Stomach (tissue), 9 donors: Measurements from ENCODE around the gene TAL1. TPM values are rescaled to one million over a fixed set of nuclear protein-coding genes. Genes with fewer than 3 reads are reported as not detected.
A peak's percentile ranks its signal among the peaks of the same experiment; 100 is the strongest.

ENCODE experiments used
- DNase-seq, 2 donors: peaks; one replicate each; pipeline versions ENCODE4 v3.0.0 to v3.0.0-alpha.2; 2013 to 2019
- H3K27ac ChIP-seq, 5 donors: fragments of 200-600 bp in 4 of 5; sonication (generic) in 4 of 5; one replicate each; pipeline ENCODE4 v1.5.1; 2013 to 2019; ENCODE audit warnings: mild to moderate bottlenecking in 1 of 5, moderate library complexity in 1 of 5
- H3K27me3 ChIP-seq, 3 donors: fragments of 200-600 bp; sonication (generic); one replicate each; pipeline ENCODE4 v1.5.1; 2017 to 2019; ENCODE audit warnings: mixed run types in 1 of 3
- H3K36me3 ChIP-seq, 4 donors: fragments of 200-600 bp; sonication (generic); 1 replicate in 3 of 4; 2 replicates in 1 of 4; pipeline ENCODE4 v1.5.1; 2016 to 2019
- H3K4me1 ChIP-seq, 4 donors: fragments of 200-600 bp; sonication (generic); one replicate each; pipeline ENCODE4 v1.5.1; 2016 to 2019
- H3K4me3 ChIP-seq, 4 donors: fragments of 200-600 bp; sonication (generic) in 3 of 4; one replicate each; pipeline ENCODE4 v1.5.1; 2016 to 2019; ENCODE audit warnings: mild to moderate bottlenecking in 1 of 4
- H3K9me3 ChIP-seq, 4 donors: fragments of 200-600 bp; sonication (generic); one replicate each; pipeline ENCODE4 v1.5.1; 2016 to 2019
- EP300 ChIP-seq: sonication (generic); formaldehyde crosslinking; IDR thresholded peaks from one replicate; pipeline ENCODE4 v1.6.1; 2017; ENCODE audit warnings: antibody characterized with exemption
- POLR2A ChIP-seq, 4 donors: fragments of 450-650 bp; IDR thresholded peaks; one replicate each; pipeline ENCODE4 v1.6.1; 2016; ENCODE audit warnings: antibody characterized with exemption in 4 of 4, control low read depth in 2 of 4, mild to moderate bottlenecking in 1 of 4, moderate library complexity in 1 of 4
- POLR2AphosphoS5 ChIP-seq, 3 donors: sonication (generic); formaldehyde crosslinking; IDR thresholded peaks; one replicate each; pipeline ENCODE4 v1.6.1; 2016; ENCODE audit warnings: antibody characterized with exemption in 3 of 3
- WGBS, 5 donors: extraction: QIAGEN DNeasy Blood & Tissue Kit in 3 of 5; methylation state at CpG; one replicate each; pipeline versions ENCODE4 v1.1.5 to v1.1.7; 2013 to 2018; 5-methylcytosine and 5-hydroxymethylcytosine counted together
- intact Hi-C: fragments of 100-400 bp; cut with DNase I; formaldehyde crosslinking; loops from one replicate; pipeline ENCODE4 v1.15.1; 2023; ENCODE audit warnings: low total_unique reads
- polyA plus RNA-seq, 3 donors: library from polyadenylated mRNA; stranded (reverse); fragments of 200-250 nt; gene quantifications; one replicate each; pipeline ENCODE4 v1.2.3, GENCODE V29; 2013
- total RNA-seq, 5 donors: library from RNA; depleted of rRNA; stranded (reverse); fragments of >200 nt; gene quantifications; one replicate each; pipeline versions ENCODE4 v1.1.0 to v1.2.3, GENCODE V29; 2014 to 2016
- TF ChIP-seq, protein P1 (sequence below), 7 experiments: fragments of 450-650 bp in 4 of 7; fragments of 200-600 bp in 3 of 7; sonication (generic) in 3 of 7; IDR thresholded peaks; one replicate each; pipeline ENCODE4 v1.5.1; 2016 to 2019; ENCODE audit warnings: antibody characterized with exemption in 7 of 7, control low read depth in 2 of 7, mild to moderate bottlenecking in 1 of 7
- donor health status: healthy with polysubstance abuse.
- donor health status: Bipolar disorder and iron deficiency.
- donor health status: healthy.

The TAL1 gene
- total and polyA plus RNA-seq, 8 donors = under 0.01 to 4.5 (median 1.5) TPM; not detected in 1

DNA sequence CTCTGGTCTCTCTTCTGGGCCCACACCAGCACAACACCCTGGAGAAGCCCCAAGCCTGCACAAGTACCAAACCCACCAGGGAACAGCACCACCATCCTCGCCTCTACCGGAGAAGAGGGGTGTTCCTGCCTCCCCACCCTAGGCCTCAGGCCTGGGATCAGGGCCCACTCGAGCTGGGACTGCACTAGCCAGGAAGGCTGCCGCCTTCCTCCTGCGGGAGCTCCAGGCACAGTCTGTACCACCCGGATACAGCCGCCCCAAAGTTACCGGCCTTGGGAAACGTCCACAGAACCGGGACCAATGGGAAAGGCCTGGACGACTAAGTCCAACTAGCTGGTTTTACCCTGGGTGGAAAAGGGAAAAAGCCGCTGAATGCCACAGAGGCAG lies 3.4 kb downstream of the TAL1 start:
- H3K9me3 ChIP-seq = no peaks in the 10 kb centered on the region
- peak overlapping the region in 4 of 5 donors; percentile 70 to 78 (median 76) for H3K27ac ChIP-seq
- intact Hi-C loops = no loop called here
- DNase-seq = no peak
- H3K4me3 ChIP-seq = peak overlapping the region in 3 of 4 donors; percentile 0 to 16 (median 9)
- H3K36me3 ChIP-seq = no peaks in the 10 kb centered on the region
- peaks cover 32 to 54% (median 46%) of the 10 kb centered on the region in 4 donors for H3K4me1 ChIP-seq
- WGBS, 5 donors = 40 to 59% (median 55%) methylated on average over 7 to 12 of the region's 12 CpGs
- peak in 1 of 3 donors; percentile 49 for TF ChIP-seq POLR2AphosphoS5 (IDR thresholded peaks at IDR 0.05)
- TF ChIP-seq, protein P1, sequence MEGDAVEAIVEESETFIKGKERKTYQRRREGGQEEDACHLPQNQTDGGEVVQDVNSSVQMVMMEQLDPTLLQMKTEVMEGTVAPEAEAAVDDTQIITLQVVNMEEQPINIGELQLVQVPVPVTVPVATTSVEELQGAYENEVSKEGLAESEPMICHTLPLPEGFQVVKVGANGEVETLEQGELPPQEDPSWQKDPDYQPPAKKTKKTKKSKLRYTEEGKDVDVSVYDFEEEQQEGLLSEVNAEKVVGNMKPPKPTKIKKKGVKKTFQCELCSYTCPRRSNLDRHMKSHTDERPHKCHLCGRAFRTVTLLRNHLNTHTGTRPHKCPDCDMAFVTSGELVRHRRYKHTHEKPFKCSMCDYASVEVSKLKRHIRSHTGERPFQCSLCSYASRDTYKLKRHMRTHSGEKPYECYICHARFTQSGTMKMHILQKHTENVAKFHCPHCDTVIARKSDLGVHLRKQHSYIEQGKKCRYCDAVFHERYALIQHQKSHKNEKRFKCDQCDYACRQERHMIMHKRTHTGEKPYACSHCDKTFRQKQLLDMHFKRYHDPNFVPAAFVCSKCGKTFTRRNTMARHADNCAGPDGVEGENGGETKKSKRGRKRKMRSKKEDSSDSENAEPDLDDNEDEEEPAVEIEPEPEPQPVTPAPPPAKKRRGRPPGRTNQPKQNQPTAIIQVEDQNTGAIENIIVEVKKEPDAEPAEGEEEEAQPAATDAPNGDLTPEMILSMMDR (IDR thresholded peaks at IDR 0.05) = no peak
- H3K27me3 ChIP-seq = peaks cover 51 to 100% (median 100%) of the 10 kb centered on the region in 3 donors

- H3K4me3 ChIP-seq = peak overlapping the region in 1 of 4 donors; percentile 49
- peaks cover 32 to 54% (median 46%) of the 10 kb centered on the region in 4 donors for H3K4me1 ChIP-seq
- WGBS, 5 donors = 46 to 61% (median 57%) methylated on average over 7 of the region's 7 CpGs
Measured at GRCh38 chr1:47227341-47228232, 4.4 kb downstream of the TAL1 start.

DNA sequence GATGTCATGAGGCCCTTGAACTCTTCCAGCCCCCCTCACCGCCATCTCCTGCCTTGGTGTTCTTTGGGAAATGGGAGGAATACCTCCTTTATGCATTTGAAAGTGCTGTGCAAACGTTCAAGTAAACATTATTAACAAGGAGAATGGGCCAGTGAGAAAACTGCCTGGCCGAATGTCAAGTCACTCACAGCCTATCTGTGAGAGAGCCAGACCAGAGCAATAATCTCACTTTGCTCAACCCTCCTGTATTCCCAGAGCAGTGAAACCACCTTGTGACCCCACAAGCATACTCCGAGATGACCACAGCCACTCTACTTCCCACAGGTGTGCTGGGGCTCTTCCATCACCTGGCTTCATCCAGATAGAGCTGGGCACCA lies 5.2 kb downstream of the TAL1 start:
- WGBS, 5 donors = 34 to 65% (median 45%) methylated on average over 4 of the region's 4 CpGs
- no peak for DNase-seq
- H3K4me1 ChIP-seq = peaks cover 27 to 47% (median 41%) of the 10 kb centered on the region in 4 donors
- H3K36me3 ChIP-seq = no peaks in the 10 kb centered on the region
- H3K27me3 ChIP-seq = peaks cover 49 to 100% (median 91%) of the 10 kb centered on the region in 3 donors
- intact Hi-C loops = no loop called here
- H3K27ac ChIP-seq = no peak overlapping the region
- no peak for TF ChIP-seq POLR2A (IDR thresholded peaks at IDR 0.05)
- no peak for TF ChIP-seq EP300
- H3K9me3 ChIP-seq = no peaks in the 10 kb centered on the region
- H3K4me3 ChIP-seq = peak overlapping the region in 1 of 4 donors; percentile 49

More at GRCh38 chr1:47227341-47228232, 4.4 kb downstream of the TAL1 start:
- Histone ChIP-seq H3K9me3 (no peaks in the 10 kb centered on the region), H3K27me3 (peaks cover 51 to 100% (median 97%) of the 10 kb centered on the region in 3 donors), H3K27ac (no peak overlapping the region), H3K36me3 (no peaks in the 10 kb centered on the region)
- intact Hi-C loops = no loop called here
- DNase-seq = no peak
- TF ChIP-seq EP300 = no peak
- TF ChIP-seq, protein P1 (IDR thresholded peaks at IDR 0.05) = no peak
- TF ChIP-seq POLR2AphosphoS5 (IDR thresholded peaks at IDR 0.05) = no peak
- TF ChIP-seq POLR2A (IDR thresholded peaks at IDR 0.05) = no peak

DNA sequence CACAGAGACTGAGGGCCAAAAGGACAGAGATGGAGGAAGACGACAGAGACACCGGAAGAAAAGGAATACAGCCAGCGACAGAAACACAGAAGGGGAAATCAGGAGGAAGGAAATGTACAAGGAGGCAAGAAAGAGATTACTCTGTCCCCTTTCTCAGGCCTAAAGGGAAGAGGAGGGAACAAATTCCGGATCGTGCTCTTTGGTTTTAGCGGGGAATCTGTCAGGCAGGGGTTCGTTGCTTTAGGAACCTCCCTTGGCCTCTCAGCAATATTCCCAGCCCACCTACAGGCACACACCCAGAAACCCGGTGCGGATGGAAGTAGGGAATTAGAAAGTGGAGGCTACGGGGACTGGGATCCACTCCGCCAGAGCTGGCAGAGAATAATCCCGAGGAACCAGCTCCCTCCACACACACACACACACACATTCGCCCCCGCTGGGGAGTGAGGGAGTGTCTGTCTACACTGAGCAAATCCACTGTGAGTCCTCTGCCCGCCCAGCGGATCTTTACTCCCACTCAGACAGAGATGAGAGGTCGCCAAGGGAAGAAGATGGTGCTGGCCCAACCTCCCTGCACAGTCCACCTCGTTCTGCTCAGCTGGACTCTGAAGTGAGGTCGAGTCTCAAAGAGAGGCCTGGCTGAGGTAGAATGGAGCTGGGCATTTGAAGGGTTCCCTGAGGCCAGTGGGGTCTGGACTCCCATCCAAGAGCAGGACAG lies 5.7 kb downstream of the TAL1 start:
- Histone ChIP-seq H3K4me1 (peaks cover 21 to 42% (median 36%) of the 10 kb centered on the region in 4 donors), H3K27me3 (peaks cover 43 to 100% (median 86%) of the 10 kb centered on the region in 3 donors), H3K4me3 (peak overlapping the region; percentile 25 to 49 (median 36)), H3K27ac (peak overlapping the region in 2 of 5 donors; percentile 28 to 37), H3K36me3 (no peaks in the 10 kb centered on the region), H3K9me3 (no peaks in the 10 kb centered on the region)
- intact Hi-C loops = no loop called here
- WGBS, 5 donors = 16 to 28% (median 20%) methylated on average over 19 of the region's 19 CpGs
- peak in 1 of 2 donors; percentile 24 for DNase-seq
- TF ChIP-seq EP300 = no peak
- TF ChIP-seq, protein P1 (IDR thresholded peaks at IDR 0.05) = no peak
- no peak for TF ChIP-seq POLR2A (IDR thresholded peaks at IDR 0.05)
- TF ChIP-seq POLR2AphosphoS5 (IDR thresholded peaks at IDR 0.05) = no peak
